B cell (primary cell): ENCODE results near the gene MRPS9.

Experiments used
- CTCF ChIP-seq: fragments of 200-600 bp; IDR thresholded peaks from one replicate; pipeline ENCODE4 v1.8.0; 2022; ENCODE audit warnings: antibody characterized with exemption, mild to moderate bottlenecking
- EZH2 ChIP-seq: IDR thresholded peaks from 2 replicates; pipeline ENCODE4 v1.6.1; 2012; ENCODE audit warnings: borderline replicate concordance, low read depth, mild to moderate bottlenecking, moderate library complexity, low read length; ENCODE audit not compliant: insufficient read depth, poor library complexity, severe bottlenecking

- no peak for TF ChIP-seq CTCF
- TF ChIP-seq EZH2 = no peak
These were observed 54.9 kb downstream of the MRPS9 start for GRCh38 chr2:105092797-105093196.
